Astrocyte of the cerebellum (primary cell): ENCODE data around the gene HOXD10.

Experiments
- DNase-seq: peaks from one replicate; pipeline ENCODE4 v3.0.0-alpha.2; 2011; ENCODE audit warnings: low read depth
- H3K4me3 ChIP-seq: 2 replicates; pipeline ENCODE4 v1.5.1; 2011; ENCODE audit warnings: mild to moderate bottlenecking, low read depth, low read length, moderate library complexity
- in situ Hi-C: cut with HindIII; loops from 2 replicates; pipeline ENCODE4 v1.10.0; 2017; ENCODE audit warnings: low sequenced_read_pairs
- TF ChIP-seq, protein P1 (sequence below): IDR thresholded peaks from 2 replicates; pipeline ENCODE4 v1.5.1; 2012; ENCODE audit warnings: low read length, low read depth, moderate library complexity, mild to moderate bottlenecking; ENCODE audit errors: missing control alignments

HOXD10 gene

DNA sequence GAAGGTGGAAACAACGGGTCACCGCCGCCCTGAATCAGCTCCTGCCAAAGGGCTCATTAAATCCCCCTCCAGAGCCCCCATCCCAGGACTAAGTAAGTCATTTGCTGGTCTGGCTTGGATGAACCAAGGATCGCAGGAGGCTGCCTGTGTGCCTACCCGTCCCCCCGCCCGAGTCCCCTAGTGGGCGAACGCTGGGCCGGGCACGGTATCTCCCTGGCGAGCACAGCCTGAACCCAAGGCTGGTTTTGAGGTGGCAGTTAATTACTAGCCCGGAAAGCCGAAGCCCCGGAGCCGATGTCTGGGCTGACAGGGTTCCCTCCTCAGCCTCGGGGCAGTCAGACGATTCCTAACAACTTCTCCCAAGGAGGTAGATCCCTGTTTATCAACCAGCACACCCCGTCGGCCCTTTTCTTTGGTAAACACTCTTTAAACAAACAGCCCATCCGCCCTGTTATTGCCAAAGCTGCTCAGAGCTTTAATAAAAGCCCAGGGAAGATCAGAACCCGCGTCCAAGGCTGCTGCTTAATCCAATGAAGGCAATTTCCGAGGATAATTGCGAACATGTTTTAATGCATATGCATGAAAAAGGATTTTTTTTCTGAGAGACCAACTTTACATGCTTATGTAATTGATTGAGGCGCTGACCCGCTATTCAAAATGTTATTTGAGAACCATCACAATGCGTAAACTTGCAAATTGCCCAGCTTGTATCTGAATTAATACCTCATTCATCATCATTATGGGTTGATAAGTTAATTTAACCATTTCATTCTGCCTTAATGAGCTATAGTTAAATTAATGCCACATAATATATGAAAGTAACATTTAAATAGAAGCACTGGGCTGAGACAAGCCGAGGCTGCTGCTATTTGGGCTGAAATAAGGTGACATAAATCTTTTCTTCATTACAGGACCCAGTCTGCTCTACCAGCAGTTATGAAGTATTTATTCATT, 43.4 kb upstream of the HOXD10 start:
- in situ Hi-C loops, result loop anchor here (25.0 kb wide), 1 partner anchor 386 kb away; no protein-coding TSS in a partner anchor
- TF ChIP-seq, protein P1, sequence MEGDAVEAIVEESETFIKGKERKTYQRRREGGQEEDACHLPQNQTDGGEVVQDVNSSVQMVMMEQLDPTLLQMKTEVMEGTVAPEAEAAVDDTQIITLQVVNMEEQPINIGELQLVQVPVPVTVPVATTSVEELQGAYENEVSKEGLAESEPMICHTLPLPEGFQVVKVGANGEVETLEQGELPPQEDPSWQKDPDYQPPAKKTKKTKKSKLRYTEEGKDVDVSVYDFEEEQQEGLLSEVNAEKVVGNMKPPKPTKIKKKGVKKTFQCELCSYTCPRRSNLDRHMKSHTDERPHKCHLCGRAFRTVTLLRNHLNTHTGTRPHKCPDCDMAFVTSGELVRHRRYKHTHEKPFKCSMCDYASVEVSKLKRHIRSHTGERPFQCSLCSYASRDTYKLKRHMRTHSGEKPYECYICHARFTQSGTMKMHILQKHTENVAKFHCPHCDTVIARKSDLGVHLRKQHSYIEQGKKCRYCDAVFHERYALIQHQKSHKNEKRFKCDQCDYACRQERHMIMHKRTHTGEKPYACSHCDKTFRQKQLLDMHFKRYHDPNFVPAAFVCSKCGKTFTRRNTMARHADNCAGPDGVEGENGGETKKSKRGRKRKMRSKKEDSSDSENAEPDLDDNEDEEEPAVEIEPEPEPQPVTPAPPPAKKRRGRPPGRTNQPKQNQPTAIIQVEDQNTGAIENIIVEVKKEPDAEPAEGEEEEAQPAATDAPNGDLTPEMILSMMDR, result no peak
- no peak for DNase-seq
- no peak overlapping the region for H3K4me3 ChIP-seq

DNA sequence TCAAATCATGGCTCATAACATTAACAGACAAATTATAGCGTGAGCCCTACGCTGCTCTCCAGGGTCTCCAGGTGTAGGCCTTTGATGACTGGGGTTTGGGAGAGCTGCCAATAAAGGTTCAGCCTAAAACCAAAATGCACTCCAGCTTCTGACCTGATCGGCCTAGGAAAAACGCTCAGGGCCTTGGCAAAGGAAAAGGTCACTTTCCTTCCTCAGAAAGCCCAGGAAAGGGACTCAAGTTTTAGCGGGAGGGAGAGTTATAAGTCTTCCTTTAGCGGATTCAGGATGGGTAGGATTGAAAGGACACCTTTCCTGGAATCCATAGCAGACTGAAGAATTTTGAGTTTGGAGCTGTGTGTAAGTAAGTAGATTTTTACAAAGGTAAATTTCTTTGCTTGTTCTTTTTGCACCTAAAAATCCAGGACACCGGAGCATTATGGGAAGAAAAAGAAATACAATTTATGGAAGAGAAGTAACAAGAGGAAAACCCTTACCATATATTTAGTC, 41.6 kb upstream of the HOXD10 start:
- TF ChIP-seq, protein P1, result no peak
- DNase-seq, result no peak
- no peak overlapping the region for H3K4me3 ChIP-seq
- in situ Hi-C loops, result loop anchor here (25.0 kb wide), 2 partner anchors 388 to 1163 kb away; no protein-coding TSS in a partner anchor

DNA sequence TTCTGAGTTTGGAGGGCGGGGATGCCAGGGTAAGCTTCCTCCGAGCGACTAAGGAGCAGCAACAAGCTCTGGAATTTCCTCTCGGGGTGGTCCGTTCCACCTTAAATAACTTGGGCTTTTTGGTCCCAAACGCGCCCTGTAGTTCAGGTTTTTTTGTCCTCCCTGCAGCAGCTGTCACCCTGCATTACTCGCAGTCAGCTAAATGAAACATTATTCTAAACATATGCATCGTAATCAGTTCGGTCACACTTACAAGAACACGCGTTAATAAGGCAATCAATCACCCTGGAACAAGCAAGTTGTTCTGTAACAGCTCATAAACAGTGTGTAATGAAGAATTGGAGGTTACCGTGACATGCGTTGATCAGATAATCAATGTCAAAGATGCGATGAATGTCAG, 41.1 kb upstream of the HOXD10 start:
- DNase-seq, result no peak

DNA sequence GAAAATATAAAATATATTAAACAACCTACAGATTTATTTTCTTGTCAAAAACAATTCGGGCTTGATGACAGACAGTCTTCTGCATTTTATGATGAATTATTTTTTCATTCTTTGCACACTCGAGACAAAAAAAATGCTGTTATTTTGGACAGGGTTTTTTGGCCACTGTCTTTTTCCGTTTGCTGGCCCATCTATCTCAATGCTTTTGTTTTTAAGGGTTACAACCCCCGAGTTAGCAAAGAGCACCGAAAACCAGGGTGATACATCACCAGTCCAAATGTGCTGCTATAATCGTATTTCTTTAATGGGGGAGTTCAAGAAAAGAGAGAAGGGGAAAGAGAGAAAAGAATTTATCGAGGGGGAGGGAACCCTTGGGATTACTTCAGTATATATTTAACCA, 40.5 kb upstream of the HOXD10 start:
- TF ChIP-seq, protein P1, result no peak
- no peak overlapping the region for H3K4me3 ChIP-seq
- DNase-seq, result no peak
- in situ Hi-C loops, result loop anchor here (25.0 kb wide), 1 partner anchor 1164 kb away; no protein-coding TSS in a partner anchor

More for the DNA sequence above, 41.1 kb upstream of the HOXD10 start:
- TF ChIP-seq, protein P1, result no peak
- H3K4me3 ChIP-seq, result no peak overlapping the region
- in situ Hi-C loops, result loop anchor here (25.0 kb wide), 1 partner anchor 1163 kb away; no protein-coding TSS in a partner anchor

DNA sequence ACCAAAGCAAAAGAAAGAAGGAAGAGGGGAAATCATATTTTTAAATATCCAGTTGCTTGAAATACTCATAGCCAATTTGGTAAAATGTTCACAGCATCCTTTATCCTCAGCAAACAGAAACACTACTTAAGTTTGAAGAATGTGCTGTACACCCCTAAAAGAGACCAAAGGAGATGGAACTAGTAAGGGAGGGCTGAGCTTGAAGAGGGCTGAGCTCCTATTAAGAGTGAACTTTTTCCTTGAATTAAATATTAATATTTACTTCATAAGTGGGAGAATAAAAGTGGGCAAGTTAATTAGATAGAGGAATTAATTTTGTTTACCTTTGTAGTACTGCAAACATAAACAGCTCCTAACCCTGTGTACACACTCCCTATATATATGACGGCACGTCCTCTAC, 39.8 kb upstream of the HOXD10 start:
- in situ Hi-C loops, result loop anchor here (25.0 kb wide), 1 partner anchor 1164 kb away; no protein-coding TSS in a partner anchor
- TF ChIP-seq, protein P1, result no peak
- no peak overlapping the region for H3K4me3 ChIP-seq
- no peak for DNase-seq

DNA sequence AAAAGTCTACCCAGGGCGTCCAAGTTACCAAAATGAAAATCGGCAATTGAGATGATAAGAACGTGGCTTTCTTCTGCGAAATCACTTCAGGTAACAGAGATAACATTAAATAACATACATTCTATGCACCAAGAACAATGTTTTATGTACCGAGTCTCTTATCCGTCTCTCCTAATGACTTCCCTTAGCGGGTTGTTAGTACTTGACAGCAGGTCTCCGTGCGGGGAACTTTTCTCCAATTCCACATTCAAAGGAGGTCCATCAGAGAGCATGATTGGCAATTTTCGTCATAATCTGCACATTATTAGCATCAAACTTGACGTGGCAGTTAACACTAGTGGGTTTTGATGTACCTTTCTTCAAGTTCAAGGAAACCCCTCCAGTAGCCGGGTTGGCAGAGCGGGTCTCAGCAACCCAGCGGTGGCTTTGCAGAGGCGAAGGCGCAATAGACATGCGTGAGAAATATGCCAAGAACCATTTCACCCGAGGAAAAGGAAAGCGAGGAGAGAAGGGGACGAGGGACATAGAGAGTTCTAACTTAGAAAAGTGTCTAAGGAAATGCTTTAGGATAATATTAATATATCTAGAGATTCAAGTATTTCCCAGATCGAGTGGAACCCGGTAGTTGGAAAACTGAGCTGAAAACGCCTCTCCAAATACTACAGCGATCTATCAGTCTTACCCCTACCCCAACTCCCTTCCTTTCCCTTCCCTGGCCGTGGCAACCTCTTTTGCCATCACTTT, 37.9 kb upstream of the HOXD10 start:
- DNase-seq, result no peak
- H3K4me3 ChIP-seq, result no peak overlapping the region
- in situ Hi-C loops, result loop anchor here (25.0 kb wide), 1 partner anchor 1166 kb away; no protein-coding TSS in a partner anchor
- TF ChIP-seq, protein P1, result no peak
